Erythroblast (primary cell): ENCODE results near the gene KLHL29.

ENCODE experiments used
- GATA1 ChIP-seq: IDR thresholded peaks from 2 replicates; pipeline ENCODE4 v1.6.1; 2011; ENCODE audit warnings: low read depth, mild to moderate bottlenecking, control low read depth, low read length, moderate library complexity
- POLR2A ChIP-seq: IDR thresholded peaks from 2 replicates; pipeline ENCODE4 v1.6.1; 2011; ENCODE audit warnings: mild to moderate bottlenecking, low read length

DNA sequence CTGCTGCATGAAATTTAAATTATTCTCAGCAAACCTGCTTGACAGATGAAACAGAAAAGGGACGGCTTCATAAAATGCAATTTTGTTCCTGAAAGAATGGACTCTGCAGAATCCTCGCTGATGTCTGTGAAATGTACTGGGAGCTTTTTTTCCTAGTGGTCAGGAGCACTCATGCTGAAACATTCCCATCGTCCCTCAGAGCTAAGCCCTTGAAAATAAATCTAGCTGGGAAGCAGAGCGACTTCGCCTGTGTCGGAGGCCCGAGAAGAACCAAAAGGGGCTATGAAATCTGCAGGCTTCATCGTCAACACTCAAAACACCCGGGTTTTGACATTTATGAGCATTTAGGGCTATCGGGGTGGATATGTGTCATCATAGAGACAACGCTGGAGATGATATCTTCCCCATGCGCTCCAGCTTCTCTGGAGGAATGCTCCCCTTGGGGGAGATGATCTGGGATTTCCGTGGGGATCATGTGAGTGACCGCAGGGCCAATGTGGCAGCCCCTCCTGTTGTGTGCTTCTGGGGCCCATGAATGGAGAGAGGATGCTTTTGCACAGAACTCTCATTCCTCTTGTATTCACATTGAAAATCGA lies 182.3 kb downstream of the KLHL29 start:
- TF ChIP-seq POLR2A (no peak), GATA1 (no peak)
